Urothelium cell line (cell line): Measurements from ENCODE around the gene MCM3AP.
"Not testable (repeated sequence)": the region's sequence is repeated elsewhere in the genome, so short reads cannot be mapped to it uniquely, and the experiment has no call there.

Experiments used
- DNase-seq: peaks from one replicate; pipeline ENCODE4 v3.0.0; 2011; ENCODE audit warnings: low spot score, mixed read lengths
- FAIRE-seq: peaks from 2 replicates; lab custom pipeline; 2011; peaks lifted over from hg19 to GRCh38; lab: Jason Lieb, UNC

The MCM3AP gene

DNA sequence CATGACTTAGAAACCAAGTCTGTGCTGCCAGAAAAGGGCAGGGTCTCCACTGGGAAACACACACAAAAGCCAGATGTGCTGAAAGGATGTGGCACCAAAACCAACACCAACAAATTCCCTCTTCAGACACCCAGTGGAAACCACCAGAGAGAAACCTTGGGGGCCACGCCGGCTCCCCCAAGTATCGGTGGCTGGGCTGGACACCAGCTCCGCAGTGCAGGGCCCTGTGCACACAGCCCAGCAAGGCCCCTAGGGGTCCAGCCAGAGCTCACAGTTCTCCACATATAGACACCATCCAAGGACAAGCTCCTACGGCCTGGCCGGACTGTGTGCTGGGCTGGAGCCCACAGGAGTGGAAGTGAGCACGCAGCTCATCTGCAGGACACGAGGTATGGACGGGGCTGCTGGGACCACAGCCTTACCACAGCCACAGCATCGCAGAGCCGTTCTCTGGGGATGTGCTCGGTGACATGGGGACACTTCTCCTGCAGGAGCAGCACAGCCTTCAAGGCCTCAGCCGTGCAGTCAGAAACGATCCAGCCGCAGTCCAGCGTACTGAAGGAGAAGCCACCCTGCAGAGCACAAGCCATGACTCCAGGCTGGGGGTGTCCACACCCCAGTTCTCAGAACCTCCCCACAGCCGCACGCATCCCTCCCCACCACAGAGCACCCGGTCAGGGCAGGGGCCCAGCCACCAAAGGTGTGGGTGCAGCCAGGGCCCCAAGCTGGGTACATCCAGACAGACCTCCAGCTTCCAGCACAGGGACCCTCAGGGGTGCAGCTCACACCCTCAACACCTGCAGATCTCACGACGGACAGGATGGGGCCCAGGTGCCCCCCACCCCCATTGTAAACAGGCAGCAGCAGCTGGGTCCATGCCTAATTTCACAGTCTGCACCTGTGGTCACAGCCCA, 78.1 kb downstream of the MCM3AP start:
- no peak for DNase-seq
- no peak for FAIRE-seq

DNA sequence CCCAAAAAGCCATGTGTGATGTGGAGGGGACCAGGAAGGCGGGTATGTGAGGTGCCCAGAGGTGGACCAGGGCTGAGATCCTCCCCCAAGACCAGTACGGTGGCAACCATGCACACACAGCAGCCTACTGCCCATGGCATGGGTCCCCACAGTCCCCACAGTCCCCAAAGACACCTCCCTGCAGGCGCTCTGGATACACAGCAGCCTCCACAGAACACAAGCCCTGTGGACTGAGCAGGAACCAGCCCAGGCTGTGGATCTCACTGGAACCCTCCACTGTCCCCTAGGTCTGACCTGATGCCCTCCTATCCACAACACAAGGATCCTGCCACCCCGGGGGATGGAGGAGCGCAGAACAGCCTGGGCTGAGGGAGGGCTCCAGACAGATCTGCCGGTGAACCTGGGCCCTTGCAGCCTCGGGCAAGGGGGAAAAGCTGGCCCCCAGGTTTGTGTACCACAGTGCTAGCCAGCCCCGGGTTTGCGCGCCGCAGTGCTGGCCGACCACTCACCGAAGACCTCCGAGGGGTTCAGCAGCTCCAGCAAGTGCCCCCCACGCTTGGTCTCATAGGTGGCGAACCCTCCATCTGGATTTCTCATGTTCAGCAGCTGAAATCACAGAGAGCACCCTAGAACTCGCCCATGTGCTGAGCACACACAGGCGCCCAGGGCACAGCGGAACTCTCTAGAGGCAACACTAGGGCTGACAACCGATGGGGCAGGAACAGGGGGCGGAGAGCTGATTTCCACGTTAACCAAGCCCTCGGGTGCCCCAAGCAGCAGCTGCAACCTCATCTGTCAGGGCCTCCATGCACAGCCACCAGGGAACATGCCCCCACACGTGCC, 79.0 kb downstream of the MCM3AP start:
- no peak for FAIRE-seq

DNA sequence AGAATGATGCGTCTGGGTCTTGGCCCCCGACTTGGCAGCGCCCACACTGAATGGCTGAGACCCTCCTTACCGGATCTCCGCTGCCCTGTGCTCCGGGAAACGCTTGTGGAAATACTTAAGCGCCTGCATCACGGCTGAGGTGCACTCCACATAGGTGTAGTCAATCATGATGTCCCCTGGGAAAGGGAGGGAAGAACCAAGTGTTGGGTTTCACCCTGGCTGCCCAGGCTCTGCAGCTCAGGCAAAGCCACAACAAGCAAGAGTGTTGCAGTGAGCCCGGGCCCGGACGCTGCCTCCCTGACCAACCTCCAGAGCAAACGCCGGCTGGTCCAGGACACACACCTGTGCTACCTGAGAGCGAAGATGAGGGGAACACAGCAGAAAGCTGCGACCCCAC, 79.6 kb downstream of the MCM3AP start:
- DNase-seq (no peak), FAIRE-seq (no peak)

More for the DNA sequence above, 79.0 kb downstream of the MCM3AP start:
- no peak for DNase-seq

DNA sequence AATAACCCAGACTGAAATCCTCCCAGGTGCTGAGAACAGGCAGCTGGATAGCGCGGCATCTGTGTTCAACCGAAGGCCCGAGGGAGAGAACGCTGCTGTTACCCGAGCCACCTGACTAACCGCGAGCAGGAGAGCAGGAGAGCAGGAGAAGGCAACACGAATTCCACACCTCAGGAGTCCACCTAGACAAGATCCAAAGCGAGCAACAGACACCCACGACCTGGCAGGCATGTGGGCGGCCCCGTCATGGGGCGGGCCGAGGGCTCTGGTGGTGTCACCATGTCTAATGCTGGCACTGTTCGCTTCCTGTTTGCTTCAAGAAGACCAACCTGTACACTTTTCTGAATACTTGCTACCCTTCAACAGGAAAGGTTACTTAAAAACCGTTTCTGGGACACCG, 80.2 kb downstream of the MCM3AP start:
- DNase-seq (no peak), FAIRE-seq (no peak)

DNA sequence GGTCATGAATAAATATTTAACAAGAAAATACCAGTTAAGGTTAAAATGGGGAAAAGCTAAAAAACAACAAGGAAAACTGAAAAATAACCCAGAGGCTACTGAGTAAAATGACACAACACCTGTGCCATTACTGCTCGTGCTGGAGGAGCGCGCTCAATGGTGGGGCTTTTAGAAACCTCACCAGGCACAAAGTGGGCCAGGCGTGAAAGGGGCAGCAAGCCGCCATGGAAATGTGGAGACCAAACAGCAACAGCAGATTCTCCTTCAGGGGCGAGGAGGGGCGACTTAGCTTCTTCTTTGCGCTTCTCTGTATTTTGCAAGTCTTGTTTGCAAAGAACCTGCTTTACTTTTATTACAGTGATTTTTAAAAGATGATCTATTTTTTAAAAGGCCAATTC, 82.2 kb downstream of the MCM3AP start:
- DNase-seq: no peak
- no peak for FAIRE-seq

DNA sequence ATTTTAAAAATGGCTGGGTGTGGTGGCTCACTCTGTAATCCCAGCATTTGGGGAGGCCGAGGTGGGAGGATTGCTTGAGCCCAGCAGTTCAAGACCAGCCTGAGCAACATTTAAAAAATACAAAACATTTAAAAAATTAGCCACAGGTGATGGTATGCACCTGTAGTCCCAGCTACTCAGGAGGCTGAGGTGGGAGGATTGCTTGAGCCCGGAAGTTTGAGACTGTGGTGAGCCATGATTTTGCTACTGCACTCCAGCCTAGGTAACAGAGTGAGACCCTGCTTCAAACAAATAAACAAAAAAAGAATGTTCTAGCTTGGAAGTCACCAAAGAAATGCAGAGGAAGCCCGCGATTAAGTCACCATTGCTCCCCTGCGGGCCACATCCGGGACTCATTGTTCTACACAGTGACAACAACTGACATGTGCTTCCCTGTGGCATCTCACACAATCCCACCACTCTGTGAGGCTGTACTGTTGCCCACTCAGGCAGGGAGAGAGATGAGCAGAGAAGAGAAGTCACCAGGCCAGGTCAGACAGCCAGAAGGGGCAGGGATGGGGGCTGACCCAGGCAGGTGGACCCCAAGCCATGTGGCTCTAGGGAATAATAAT, 82.7 kb downstream of the MCM3AP start:
- DNase-seq (no peak), FAIRE-seq (no peak)

DNA sequence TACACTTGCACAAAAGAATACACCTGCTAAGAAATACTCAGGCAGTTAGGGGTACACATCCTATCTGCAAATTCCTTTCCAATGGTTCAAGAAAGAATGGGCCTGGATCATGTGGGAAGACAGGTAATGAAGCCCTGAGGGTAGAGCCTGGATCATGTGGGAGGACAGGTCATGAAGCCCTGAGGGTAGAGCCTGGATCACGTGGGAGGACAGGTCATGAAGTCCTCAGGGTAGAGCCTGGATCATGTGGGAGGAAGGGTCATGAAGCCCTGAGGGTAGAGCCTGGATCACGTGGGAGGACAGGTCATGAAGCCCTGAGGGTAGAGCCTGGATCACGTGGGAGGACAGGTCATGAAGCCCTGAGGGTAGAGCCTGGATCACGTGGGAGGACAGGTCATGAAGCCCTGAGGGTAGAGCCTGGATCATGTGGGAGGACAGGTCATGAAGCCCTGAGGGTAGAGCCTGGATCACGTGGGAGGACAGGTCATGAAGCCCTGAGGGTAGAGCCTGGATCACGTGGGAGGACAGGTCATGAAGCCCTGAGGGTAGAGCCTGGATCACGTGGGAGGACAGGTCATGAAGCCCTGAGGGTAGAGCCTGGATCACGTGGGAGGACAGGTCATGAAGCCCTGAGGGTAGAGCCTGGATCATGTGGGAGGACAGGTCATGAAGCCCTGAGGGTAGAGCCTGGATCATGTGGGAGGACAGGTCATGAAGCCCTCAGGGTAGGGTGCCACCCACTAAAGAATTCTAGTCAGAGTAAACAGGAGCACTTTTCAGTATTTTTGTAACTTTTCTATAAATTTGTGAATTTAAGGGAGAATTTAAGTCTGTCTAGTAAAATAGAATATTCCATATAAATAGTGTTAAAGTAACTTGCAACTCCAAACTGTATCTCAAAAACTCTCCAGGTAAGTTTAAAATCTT, 84.3 kb downstream of the MCM3AP start:
- not testable (repeated sequence) for FAIRE-seq, DNase-seq

DNA sequence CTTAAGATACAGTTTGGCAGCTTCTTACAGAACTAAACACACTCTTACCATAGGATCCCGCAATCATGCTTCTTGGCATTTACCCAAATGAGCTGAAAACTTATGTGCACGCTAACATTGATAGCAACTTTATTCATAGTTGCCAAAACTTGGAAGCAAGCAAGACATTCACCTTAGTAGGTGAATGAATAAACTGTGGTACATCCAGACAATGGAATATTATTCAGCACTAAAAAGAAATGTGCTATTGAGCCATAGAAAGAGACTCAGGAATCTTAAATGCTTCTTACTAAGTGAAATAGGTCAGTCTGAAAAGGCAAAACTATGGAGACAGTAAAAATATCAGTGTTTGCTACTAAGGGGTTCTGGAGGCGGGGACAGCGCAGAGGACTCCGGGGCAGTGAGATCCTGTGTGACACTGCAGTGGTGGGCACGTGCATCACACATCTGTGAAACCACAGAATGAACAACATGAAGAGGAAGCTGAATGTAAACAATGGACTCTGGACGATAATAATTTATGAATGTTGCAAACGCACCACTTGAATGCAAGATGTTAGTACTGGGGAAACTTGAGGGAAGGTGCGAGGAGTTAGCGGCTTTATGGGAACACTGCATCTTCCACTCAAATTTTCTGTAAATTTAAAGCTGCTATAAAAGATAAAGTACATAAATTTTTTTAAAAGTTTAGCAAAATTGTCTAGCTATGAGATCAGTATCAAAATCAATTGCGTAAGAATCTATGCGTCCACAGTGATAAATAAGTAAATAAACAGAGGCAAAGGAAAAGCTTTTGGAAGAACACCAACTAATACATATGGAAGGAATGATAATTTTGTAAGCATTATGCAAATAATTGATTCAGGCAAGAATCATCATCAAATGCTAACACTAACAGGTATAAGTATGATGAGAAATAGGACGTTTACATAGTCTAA, 85.7 kb downstream of the MCM3AP start:
- no peak for FAIRE-seq
- DNase-seq: no peak

DNA sequence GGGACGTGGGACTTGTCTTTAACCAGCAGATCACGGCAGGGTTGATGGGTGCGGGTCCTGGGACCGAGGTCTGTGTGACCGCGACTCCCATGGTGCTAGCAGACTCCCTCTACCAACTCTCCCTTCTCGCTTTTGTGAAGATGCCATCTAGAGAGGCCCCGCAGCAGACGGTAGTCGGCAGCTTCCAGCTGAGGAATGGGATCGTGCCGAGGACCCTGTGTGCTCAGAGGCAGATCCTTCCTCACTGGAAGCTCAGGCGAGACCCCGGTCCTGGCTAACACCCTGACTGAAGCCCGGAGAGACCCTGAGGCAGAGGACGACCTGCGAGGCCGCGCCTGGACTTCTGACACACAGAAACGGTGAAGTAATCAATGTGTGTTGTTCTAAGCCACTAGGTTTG, 88.7 kb downstream of the MCM3AP start:
- DNase-seq (no peak), FAIRE-seq (no peak)

DNA sequence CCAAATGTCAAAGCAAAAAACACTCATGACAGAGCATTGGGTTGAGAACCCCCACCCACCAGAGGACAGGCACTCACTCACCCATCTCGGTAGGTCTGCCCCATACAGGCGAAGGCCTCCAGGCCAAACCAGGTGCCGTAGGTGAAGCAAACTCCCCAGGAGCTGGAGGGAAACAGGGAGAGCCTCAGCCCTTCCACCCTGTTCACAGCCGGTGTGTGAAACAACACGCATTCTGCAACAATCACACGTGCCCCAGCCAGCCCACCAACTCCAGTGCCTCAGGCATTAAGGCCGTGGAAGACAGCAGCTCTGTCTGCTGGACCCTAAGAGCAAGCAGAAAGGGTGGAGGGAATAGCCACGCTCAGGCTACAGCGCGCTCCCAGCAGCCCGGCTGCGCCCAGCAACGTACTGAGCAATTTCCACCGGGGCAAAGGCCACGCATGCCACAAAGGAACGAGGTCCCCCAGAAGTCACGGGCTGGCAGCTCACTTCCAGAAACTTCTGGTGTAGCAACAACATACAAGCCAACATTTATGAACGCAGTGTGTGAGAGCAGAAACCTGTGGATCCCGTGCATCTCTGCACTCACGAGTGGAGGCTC, 89.7 kb downstream of the MCM3AP start:
- no peak for FAIRE-seq
- no peak for DNase-seq

DNA sequence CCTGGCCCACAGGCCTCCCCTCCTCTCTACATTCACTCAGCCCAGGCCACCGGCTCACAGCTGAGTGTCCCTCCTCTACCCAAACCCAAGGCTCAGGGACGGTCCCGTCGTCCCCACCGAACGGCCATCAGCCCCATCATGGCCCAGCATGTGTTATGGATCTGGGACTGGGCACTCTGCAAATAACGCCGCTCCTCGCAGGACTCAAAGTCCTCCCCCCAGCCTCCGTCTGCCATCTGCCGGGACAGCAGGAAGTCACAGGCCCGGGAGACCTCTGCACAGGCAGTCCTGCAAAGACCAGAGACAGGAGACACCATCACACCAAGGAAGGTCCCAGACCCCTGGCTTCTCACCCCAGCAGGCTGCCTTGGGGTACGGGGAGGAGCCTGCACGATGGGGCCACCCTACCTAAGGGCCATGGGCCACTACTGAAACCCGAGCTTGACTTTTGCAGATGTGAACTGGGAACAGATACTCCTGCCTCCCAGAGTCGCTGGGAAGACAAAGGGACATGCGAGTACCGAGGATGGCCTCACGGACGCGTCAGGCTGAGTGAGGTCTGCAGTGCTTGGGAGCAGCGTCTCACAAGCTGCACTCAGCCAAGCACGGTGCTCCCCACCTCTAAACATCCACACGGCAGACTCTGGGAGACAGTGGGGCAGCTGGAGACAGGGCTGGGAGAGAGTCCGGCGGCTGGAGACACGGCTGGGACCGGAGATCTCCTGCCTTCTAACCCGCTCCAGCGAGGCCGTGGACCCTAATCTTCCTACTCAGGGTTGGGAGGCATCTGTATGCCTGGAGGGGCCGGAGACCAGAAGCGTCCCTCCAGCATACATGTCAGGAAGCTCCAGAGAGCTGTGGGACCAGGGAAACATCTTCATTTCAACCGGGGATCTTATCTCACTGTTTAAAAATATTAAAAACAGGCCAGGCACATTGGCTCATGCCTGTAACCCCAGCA, 90.8 kb downstream of the MCM3AP start:
- no peak for FAIRE-seq

DNA sequence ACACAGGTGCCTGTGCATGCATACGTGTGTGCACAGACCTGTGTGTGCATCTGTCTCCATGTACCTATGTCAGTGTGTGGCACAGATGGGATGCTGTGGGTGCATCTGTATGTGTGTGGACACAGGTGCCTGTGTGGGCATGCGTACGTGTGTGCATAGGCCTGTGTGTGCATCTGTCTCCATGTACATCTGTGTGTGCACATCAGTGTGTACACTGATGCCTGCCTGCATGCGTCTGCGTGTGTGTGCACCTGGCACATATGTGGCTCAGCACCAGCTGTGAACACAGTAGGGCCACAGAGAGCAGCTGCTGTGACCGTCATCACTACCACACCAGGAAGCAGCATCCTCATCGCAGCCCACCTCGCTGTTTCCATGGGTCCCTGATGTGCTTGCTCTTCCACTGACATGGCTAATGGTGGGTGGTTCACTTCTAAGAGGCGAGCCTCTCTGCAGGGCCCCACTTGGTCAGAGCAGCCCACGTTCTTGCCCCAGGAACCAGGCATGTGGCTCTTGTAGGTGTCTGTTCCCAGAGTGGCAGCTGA, 91.5 kb downstream of the MCM3AP start:
- DNase-seq (no peak), FAIRE-seq (no peak)

More for the DNA sequence above, 90.8 kb downstream of the MCM3AP start:
- no peak for DNase-seq

DNA sequence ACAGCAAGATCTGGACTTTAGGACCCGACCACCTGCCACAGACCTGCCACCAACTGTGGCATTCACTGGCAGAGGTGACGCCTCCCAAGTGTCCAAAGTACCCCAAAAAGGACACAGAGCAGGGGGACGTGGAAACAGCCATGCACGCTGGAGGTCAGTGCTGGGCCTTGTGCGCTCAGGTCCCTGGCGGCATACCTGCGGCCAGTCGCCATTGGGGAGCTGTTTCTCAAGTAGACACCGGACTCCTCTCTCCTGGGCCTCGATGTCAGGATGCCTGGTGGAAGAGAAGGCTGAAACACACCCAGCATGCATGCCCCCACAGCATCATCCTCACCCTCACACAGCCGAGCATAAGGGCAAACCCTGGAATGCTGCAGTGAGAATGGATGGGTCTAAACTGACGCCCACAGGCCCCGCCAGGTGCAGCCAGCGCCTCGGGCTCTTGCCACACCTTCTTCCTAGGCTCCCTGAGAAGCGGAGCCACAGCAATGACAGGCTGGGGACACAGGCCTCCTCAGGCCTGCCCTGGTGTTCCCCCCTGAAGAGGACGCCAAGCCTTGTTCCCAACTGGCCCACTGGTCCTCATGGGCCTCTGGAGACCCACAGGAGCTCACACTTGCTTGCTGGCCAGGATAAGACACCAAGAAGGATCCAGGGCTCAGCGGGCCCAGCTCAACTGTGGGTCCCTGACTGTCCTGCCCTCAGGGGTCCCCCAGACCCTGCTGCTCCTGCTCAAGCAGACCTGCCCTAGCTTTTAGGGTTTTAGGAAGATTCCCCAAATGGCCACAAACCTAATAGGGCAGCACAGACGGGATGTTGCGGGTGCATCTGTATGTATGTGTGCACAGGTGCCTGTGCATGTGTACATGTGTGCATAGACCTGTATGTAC, 93.5 kb downstream of the MCM3AP start:
- DNase-seq (no peak), FAIRE-seq (no peak)

DNA sequence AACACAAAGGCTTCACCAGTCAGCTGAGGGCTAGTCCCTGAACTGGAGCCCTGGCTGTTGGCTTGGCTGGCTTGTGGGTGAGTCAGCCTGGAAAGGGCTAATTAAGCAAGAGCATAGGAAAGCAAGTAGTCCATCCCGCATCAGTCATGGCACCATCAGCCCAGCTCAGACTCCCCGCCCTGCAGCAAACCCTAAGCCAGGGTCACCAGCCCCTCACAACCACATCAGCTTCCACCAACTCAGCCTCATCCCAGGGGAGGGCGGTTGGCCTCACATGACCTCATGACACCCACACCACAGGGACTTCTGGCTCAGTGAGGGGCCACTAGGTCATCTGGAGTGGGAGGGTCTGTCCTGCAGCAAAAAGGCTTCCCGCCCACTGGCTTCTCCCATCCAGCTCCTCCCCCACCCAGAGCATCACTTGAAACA, 94.1 kb downstream of the MCM3AP start:
- DNase-seq (no peak), FAIRE-seq (no peak)

DNA sequence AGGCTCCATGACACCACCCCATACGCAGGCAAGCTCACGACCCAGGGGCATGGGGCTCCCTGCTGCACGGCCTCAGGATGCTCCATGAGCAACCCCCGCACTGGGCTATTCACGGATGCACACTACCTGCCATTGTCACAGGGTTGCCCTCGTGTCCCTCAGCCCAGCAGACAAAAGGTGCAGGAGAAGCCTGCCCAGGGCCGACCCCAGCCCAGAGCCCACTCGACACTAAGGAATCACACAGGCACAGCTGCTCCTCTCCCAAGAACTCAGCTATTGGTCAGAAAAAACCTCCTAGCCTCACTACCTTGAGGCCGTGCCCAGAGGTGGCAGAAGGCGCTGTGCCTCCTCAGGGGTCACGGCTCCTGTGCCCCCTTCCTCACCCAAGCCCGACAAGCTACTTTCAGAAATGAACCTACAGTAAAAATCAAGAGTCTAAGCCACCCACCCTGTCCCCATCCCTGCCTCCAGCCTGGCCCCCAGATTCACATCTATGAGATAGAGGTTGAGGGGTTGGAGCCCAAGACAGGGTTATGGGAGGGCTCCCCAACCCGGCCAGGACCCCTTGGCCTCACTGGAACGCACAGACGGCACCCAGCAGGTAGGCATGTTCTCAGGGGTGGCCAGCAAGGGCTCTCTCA, 94.8 kb downstream of the MCM3AP start:
- DNase-seq (no peak), FAIRE-seq (no peak)

DNA sequence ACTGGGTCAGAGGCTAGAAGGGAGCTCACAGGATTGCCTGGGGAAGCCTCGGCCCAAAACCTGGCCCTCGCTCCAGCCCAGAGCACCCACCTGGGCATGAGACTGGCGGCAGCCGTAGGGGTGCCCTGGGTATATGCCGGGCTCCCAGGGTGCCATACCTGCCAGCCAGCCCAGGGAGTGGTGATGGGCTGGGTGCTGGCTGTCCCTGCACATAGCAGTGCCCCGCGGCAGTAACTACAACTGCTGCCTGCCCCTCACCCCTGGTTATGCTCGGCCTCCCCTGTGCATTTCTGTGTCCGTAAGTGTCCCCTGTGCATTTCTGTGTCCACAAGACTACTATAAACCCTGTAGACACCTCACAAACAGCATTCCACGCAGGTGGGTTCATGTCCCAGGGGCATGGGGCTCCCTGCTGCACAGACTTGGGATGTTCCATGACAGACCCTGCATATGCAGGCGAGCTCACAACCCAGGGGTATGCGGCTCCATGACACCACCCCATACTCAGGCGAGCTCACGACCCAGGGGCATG, 95.4 kb downstream of the MCM3AP start:
- DNase-seq: no peak
- no peak for FAIRE-seq
